Measurements from ENCODE around the gene ANO8.

DNA sequence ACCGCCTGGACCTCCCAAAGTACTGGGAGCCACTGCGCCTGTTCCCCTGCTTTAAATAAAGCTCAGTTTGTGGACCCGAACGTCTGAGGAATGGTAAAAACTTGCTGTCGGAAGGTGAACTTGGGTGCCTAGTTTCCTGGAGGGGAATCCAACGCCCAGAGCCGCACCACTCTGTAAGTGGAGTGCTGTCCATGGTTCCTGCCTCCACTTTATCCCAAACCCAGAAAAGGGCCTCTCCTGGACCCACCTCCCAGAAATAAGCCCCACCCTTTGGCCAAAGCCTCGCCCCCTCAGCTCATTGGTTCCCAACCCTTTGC lies 2.3 kb downstream of the ANO8 start:
- TF ChIP-seq, protein P1, sequence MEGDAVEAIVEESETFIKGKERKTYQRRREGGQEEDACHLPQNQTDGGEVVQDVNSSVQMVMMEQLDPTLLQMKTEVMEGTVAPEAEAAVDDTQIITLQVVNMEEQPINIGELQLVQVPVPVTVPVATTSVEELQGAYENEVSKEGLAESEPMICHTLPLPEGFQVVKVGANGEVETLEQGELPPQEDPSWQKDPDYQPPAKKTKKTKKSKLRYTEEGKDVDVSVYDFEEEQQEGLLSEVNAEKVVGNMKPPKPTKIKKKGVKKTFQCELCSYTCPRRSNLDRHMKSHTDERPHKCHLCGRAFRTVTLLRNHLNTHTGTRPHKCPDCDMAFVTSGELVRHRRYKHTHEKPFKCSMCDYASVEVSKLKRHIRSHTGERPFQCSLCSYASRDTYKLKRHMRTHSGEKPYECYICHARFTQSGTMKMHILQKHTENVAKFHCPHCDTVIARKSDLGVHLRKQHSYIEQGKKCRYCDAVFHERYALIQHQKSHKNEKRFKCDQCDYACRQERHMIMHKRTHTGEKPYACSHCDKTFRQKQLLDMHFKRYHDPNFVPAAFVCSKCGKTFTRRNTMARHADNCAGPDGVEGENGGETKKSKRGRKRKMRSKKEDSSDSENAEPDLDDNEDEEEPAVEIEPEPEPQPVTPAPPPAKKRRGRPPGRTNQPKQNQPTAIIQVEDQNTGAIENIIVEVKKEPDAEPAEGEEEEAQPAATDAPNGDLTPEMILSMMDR (IDR thresholded peaks at IDR 0.05) = no peak
- TF ChIP-seq POLR2A (IDR thresholded peaks at IDR 0.05) = no peak

Measured in body of pancreas (tissue), 4 donors.